ENCODE measurements around the gene TMIGD3.

The TMIGD3 gene

DNA sequence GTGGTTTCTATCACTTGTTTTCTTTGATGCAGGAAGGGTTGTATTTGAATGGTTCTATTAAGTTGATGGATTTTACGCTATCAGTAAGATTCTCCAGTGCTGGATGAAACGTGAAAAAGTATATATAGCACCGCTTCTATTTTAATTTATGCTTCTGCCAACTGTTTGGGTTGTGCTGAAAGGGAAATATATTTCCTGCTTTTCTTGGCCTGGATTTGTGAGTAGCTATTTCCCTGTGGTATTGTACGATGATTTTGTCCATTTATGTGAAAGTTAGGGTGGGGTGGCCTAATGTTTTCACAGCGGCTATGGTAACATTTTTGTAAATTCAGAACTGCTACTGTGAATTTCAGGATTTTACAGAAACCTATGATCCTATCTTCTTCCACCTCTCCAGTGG lies 29.3 kb downstream of the TMIGD3 start:
- no peaks in the 10 kb centered on the region for H3K27me3 ChIP-seq (ENCODE audit: control insufficient read depth, insufficient read depth, low read length)
- no peaks in the 10 kb centered on the region for H3K4me1 ChIP-seq (ENCODE audit: control insufficient read depth, insufficient read depth, low read length)
- no peaks in the 10 kb centered on the region for H3K36me3 ChIP-seq (ENCODE audit: control insufficient read depth, insufficient read depth, low read length)
- H3K27ac ChIP-seq (ENCODE audit: low read depth, low read length): no peak overlapping the region
- no peaks in the 10 kb centered on the region for H3K9me3 ChIP-seq (ENCODE audit: control insufficient read depth, insufficient read depth, low read length)
- H3K9ac ChIP-seq (ENCODE audit: low read depth, low read length): no peak overlapping the region
- no peak overlapping the region for H3K4me3 ChIP-seq (ENCODE audit: low read depth, low read length)

- H3K36me3 ChIP-seq (ENCODE audit: control insufficient read depth, insufficient read depth, low read length): no peaks in the 10 kb centered on the region
- no peaks in the 10 kb centered on the region for H3K9me3 ChIP-seq (ENCODE audit: control insufficient read depth, insufficient read depth, low read length)
- H3K4me3 ChIP-seq (ENCODE audit: low read depth, low read length): no peak overlapping the region
- no peaks in the 10 kb centered on the region for H3K27me3 ChIP-seq (ENCODE audit: control insufficient read depth, insufficient read depth, low read length)
- no peak overlapping the region for H3K27ac ChIP-seq (ENCODE audit: low read depth, low read length)
- H3K9ac ChIP-seq (ENCODE audit: low read depth, low read length): no peak overlapping the region
- no peaks in the 10 kb centered on the region for H3K4me1 ChIP-seq (ENCODE audit: control insufficient read depth, insufficient read depth, low read length)
Observed at GRCh38 chr1:111471538-111471937, 31.9 kb downstream of the TMIGD3 start.

GRCh38 chr1:111471012-111471411 lies 32.4 kb downstream of the TMIGD3 start:
- H3K36me3 ChIP-seq (ENCODE audit: control insufficient read depth, insufficient read depth, low read length): no peaks in the 10 kb centered on the region
- no peaks in the 10 kb centered on the region for H3K4me1 ChIP-seq (ENCODE audit: control insufficient read depth, insufficient read depth, low read length)
- no peak overlapping the region for H3K9ac ChIP-seq (ENCODE audit: low read depth, low read length)
- H3K27me3 ChIP-seq (ENCODE audit: control insufficient read depth, insufficient read depth, low read length): no peaks in the 10 kb centered on the region
- H3K4me3 ChIP-seq (ENCODE audit: low read depth, low read length): no peak overlapping the region
- H3K27ac ChIP-seq (ENCODE audit: low read depth, low read length): no peak overlapping the region
- no peaks in the 10 kb centered on the region for H3K9me3 ChIP-seq (ENCODE audit: control insufficient read depth, insufficient read depth, low read length)

GRCh38 chr1:111470596-111470995 lies 32.8 kb downstream of the TMIGD3 start:
- Histone ChIP-seq H3K27ac (ENCODE audit: low read depth, low read length) (no peak overlapping the region), H3K4me1 (ENCODE audit: control insufficient read depth, insufficient read depth, low read length) (no peaks in the 10 kb centered on the region), H3K4me3 (ENCODE audit: low read depth, low read length) (no peak overlapping the region), H3K9ac (ENCODE audit: low read depth, low read length) (no peak overlapping the region), H3K27me3 (ENCODE audit: control insufficient read depth, insufficient read depth, low read length) (no peaks in the 10 kb centered on the region), H3K36me3 (ENCODE audit: control insufficient read depth, insufficient read depth, low read length) (no peaks in the 10 kb centered on the region), H3K9me3 (ENCODE audit: control insufficient read depth, insufficient read depth, low read length) (no peaks in the 10 kb centered on the region)

- H3K36me3 ChIP-seq (ENCODE audit: control insufficient read depth, insufficient read depth, low read length): no peaks in the 10 kb centered on the region
- H3K27ac ChIP-seq (ENCODE audit: low read depth, low read length): no peak overlapping the region
- no peaks in the 10 kb centered on the region for H3K27me3 ChIP-seq (ENCODE audit: control insufficient read depth, insufficient read depth, low read length)
- H3K9ac ChIP-seq (ENCODE audit: low read depth, low read length): no peak overlapping the region
- no peaks in the 10 kb centered on the region for H3K4me1 ChIP-seq (ENCODE audit: control insufficient read depth, insufficient read depth, low read length)
- H3K4me3 ChIP-seq (ENCODE audit: low read depth, low read length): no peak overlapping the region
- H3K9me3 ChIP-seq (ENCODE audit: control insufficient read depth, insufficient read depth, low read length): no peaks in the 10 kb centered on the region
Observed at GRCh38 chr1:111469539-111469938, 33.9 kb downstream of the TMIGD3 start.

GRCh38 chr1:111468717-111469100 lies 34.7 kb downstream of the TMIGD3 start:
- Histone ChIP-seq H3K9ac (ENCODE audit: low read depth, low read length) (no peak overlapping the region), H3K27me3 (ENCODE audit: control insufficient read depth, insufficient read depth, low read length) (no peaks in the 10 kb centered on the region), H3K4me3 (ENCODE audit: low read depth, low read length) (no peak overlapping the region), H3K4me1 (ENCODE audit: control insufficient read depth, insufficient read depth, low read length) (no peaks in the 10 kb centered on the region), H3K9me3 (ENCODE audit: control insufficient read depth, insufficient read depth, low read length) (no peaks in the 10 kb centered on the region), H3K36me3 (ENCODE audit: control insufficient read depth, insufficient read depth, low read length) (no peaks in the 10 kb centered on the region), H3K27ac (ENCODE audit: low read depth, low read length) (no peak overlapping the region)

GRCh38 chr1:111467865-111468716 lies 35.3 kb downstream of the TMIGD3 start:
- H3K9me3 ChIP-seq (ENCODE audit: control insufficient read depth, insufficient read depth, low read length): no peaks in the 10 kb centered on the region
- H3K36me3 ChIP-seq (ENCODE audit: control insufficient read depth, insufficient read depth, low read length): no peaks in the 10 kb centered on the region
- no peaks in the 10 kb centered on the region for H3K27me3 ChIP-seq (ENCODE audit: control insufficient read depth, insufficient read depth, low read length)
- no peak overlapping the region for H3K9ac ChIP-seq (ENCODE audit: low read depth, low read length)
- no peak overlapping the region for H3K27ac ChIP-seq (ENCODE audit: low read depth, low read length)
- no peaks in the 10 kb centered on the region for H3K4me1 ChIP-seq (ENCODE audit: control insufficient read depth, insufficient read depth, low read length)
- H3K4me3 ChIP-seq (ENCODE audit: low read depth, low read length): no peak overlapping the region

GRCh38 chr1:111466480-111466879 lies 37.0 kb downstream of the TMIGD3 start:
- Histone ChIP-seq H3K4me1 (ENCODE audit: control insufficient read depth, insufficient read depth, low read length) (no peaks in the 10 kb centered on the region), H3K36me3 (ENCODE audit: control insufficient read depth, insufficient read depth, low read length) (peaks cover 9% of the 10 kb centered on the region), H3K9me3 (ENCODE audit: control insufficient read depth, insufficient read depth, low read length) (no peaks in the 10 kb centered on the region), H3K27ac (ENCODE audit: low read depth, low read length) (no peak overlapping the region), H3K9ac (ENCODE audit: low read depth, low read length) (no peak overlapping the region), H3K4me3 (ENCODE audit: low read depth, low read length) (no peak overlapping the region), H3K27me3 (ENCODE audit: control insufficient read depth, insufficient read depth, low read length) (no peaks in the 10 kb centered on the region)

DNA sequence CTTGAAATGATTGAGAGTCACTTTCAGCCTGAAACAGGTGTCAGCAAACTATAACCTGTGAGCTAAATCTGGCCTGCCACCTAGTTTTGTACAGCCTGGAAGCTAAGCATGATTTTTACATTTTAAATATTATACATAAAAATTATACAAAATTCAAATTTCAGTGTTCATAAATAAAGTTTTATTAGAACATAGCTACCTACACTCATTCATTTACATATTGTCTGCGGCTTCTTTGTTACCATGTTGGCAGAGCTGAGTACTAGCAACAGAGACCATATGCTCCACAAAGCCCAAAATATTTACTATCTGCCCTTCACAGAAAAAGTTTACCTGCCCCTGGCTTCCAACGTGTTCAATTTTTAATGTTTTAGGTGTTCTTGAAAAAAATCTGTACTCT lies 37.7 kb downstream of the TMIGD3 start:
- no peak overlapping the region for H3K4me3 ChIP-seq (ENCODE audit: low read depth, low read length)
- H3K27me3 ChIP-seq (ENCODE audit: control insufficient read depth, insufficient read depth, low read length): no peaks in the 10 kb centered on the region
- no peaks in the 10 kb centered on the region for H3K9me3 ChIP-seq (ENCODE audit: control insufficient read depth, insufficient read depth, low read length)
- no peak overlapping the region for H3K9ac ChIP-seq (ENCODE audit: low read depth, low read length)
- H3K36me3 ChIP-seq (ENCODE audit: control insufficient read depth, insufficient read depth, low read length): peaks cover 16% of the 10 kb centered on the region
- H3K27ac ChIP-seq (ENCODE audit: low read depth, low read length): no peak overlapping the region
- no peaks in the 10 kb centered on the region for H3K4me1 ChIP-seq (ENCODE audit: control insufficient read depth, insufficient read depth, low read length)

GRCh38 chr1:111463029-111463683 lies 40.3 kb downstream of the TMIGD3 start:
- Histone ChIP-seq H3K9ac (ENCODE audit: low read depth, low read length) (no peak overlapping the region), H3K4me1 (ENCODE audit: control insufficient read depth, insufficient read depth, low read length) (no peaks in the 10 kb centered on the region), H3K36me3 (ENCODE audit: control insufficient read depth, insufficient read depth, low read length) (peaks cover 42% of the 10 kb centered on the region), H3K9me3 (ENCODE audit: control insufficient read depth, insufficient read depth, low read length) (no peaks in the 10 kb centered on the region), H3K27me3 (ENCODE audit: control insufficient read depth, insufficient read depth, low read length) (no peaks in the 10 kb centered on the region), H3K27ac (ENCODE audit: low read depth, low read length) (no peak overlapping the region), H3K4me3 (ENCODE audit: low read depth, low read length) (no peak overlapping the region)

DNA sequence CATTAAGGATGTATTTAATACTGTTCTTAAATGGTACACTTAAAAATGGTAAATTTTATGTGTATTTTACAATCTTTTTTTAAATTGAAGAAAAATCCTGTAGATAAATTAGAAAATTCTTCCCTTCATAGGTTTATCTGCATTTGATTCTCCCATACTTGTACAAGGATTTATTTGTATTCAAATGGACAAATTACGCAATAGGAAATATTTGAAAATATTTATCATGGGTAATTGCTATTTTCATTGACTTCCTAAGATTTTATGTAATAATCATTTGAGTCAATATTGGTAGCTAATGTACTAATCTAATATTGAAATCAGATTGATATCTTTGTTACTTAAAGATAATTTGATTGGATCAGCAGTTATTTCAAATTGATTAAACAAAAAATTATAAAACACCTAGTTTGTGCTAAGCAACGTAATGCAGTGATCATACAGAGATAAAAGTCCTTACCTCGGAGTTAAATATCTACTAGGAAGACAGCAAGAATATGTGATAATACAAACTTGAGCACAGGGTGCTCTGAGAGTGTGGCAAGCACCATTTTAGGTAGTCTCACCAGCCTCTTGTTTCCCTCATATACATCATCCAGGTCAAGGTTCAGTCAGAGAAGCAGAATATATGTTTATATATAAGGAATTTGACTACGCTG lies 40.9 kb downstream of the TMIGD3 start:
- no peaks in the 10 kb centered on the region for H3K27me3 ChIP-seq (ENCODE audit: control insufficient read depth, insufficient read depth, low read length)
- no peak overlapping the region for H3K9ac ChIP-seq (ENCODE audit: low read depth, low read length)
- no peaks in the 10 kb centered on the region for H3K9me3 ChIP-seq (ENCODE audit: control insufficient read depth, insufficient read depth, low read length)
- H3K36me3 ChIP-seq (ENCODE audit: control insufficient read depth, insufficient read depth, low read length): peaks cover 48% of the 10 kb centered on the region
- H3K4me3 ChIP-seq (ENCODE audit: low read depth, low read length): no peak overlapping the region
- no peaks in the 10 kb centered on the region for H3K4me1 ChIP-seq (ENCODE audit: control insufficient read depth, insufficient read depth, low read length)
- no peak overlapping the region for H3K27ac ChIP-seq (ENCODE audit: low read depth, low read length)

All from HUES48 (cell line).